H1 (cell line): ENCODE data around the gene EPHA6. TPM values are rescaled to one million over a fixed set of nuclear protein-coding genes. Genes with fewer than 3 reads are reported as not detected.
A peak's percentile ranks its signal among the peaks of the same experiment; 100 is the strongest.

Experiments
- CTCF ChIA-PET: fragments of 300-600 bp; sonication (Branson Sonifier 250); formaldehyde crosslinking; loops from one replicate; lab custom pipeline; 2021; ENCODE audit not compliant: partially characterized antibody; lab: Charles Lee
- POLR2A ChIA-PET: fragments of 300-600 bp; sonication (Branson Sonifier 250); formaldehyde crosslinking; loops from one replicate; lab custom pipeline; 2021; ENCODE audit warnings: inconsistent platforms; ENCODE audit not compliant: partially characterized antibody; lab: Charles Lee
- DNase-seq, 2 experiments: peaks; one replicate each; pipeline versions ENCODE4 v3.0.0 to v3.0.0-alpha.2; 2010 to 2022; ENCODE audit warnings: low spot score in 2 of 2, low read depth in 1 of 2, mixed read lengths in 1 of 2
- FAIRE-seq: peaks from 2 replicates; lab custom pipeline; 2011; peaks lifted over from hg19 to GRCh38; lab: Jason Lieb, UNC
- H2AFZ ChIP-seq: 2 replicates; pipeline ENCODE4 v1.8.1; 2012; ENCODE audit warnings: low read length, inconsistent platforms
- H2AK5ac ChIP-seq: 2 replicates; pipeline ENCODE4 v1.6.1; 2013; ENCODE audit warnings: low read depth, low read length
- H2BK120ac ChIP-seq: replicated peaks from 2 replicates; pipeline ENCODE3; 2013; ENCODE audit warnings: low read depth, low read length, inconsistent platforms
- H2BK12ac ChIP-seq: 2 replicates; pipeline ENCODE4 v1.6.1; 2013; ENCODE audit warnings: low read depth, low read length
- H2BK15ac ChIP-seq: 2 replicates; pipeline ENCODE4 v1.6.1; 2013; ENCODE audit warnings: low read length
- H2BK20ac ChIP-seq: 2 replicates; pipeline ENCODE4 v1.6.1; 2013; ENCODE audit warnings: low read length
- H2BK5ac ChIP-seq: 2 replicates; pipeline ENCODE4 v1.6.1; 2013; ENCODE audit warnings: low read depth, low read length
- H3K14ac ChIP-seq: 2 replicates; pipeline ENCODE4 v1.6.1; 2013; ENCODE audit warnings: inconsistent platforms; ENCODE audit not compliant: insufficient read length
- H3K18ac ChIP-seq: 2 replicates; pipeline ENCODE4 v1.6.1; 2013; ENCODE audit warnings: low read length; ENCODE audit errors: extremely low read depth
- H3K23ac ChIP-seq: 2 replicates; pipeline ENCODE4 v1.6.1; 2013; ENCODE audit warnings: inconsistent platforms; ENCODE audit not compliant: insufficient read length
- H3K23me2 ChIP-seq: 2 replicates; pipeline ENCODE4 v1.6.1; 2013; ENCODE audit warnings: low read depth, low read length
- H3K27ac ChIP-seq: 2 replicates; pipeline ENCODE4 v1.6.1; 2011; ENCODE audit warnings: low read depth, low read length, inconsistent platforms
- H3K27me3 ChIP-seq, 4 experiments: replicated peaks in 1 of 4; 1 replicate in 1 of 4; 2 replicates in 3 of 4; pipeline versions ENCODE4 v1.6.1 to v1.8.1; 2011 to 2013; ENCODE audit warnings: low read length in 3 of 4, mild to moderate bottlenecking in 3 of 4, inconsistent platforms in 2 of 4, mixed read lengths in 2 of 4, moderate library complexity in 1 of 4; ENCODE audit not compliant: control insufficient read depth in 3 of 4, insufficient read depth in 3 of 4; ENCODE audit errors: extremely low read depth in 1 of 4
- H3K36me3 ChIP-seq, 4 experiments: 2 replicates each; pipeline versions ENCODE4 v1.6.1 to v1.8.1; 2011 to 2013; ENCODE audit warnings: mild to moderate bottlenecking in 4 of 4, low read length in 3 of 4, moderate library complexity in 2 of 4, control low read depth in 1 of 4, inconsistent platforms in 1 of 4; ENCODE audit not compliant: insufficient read depth in 4 of 4, control insufficient read depth in 2 of 4
- H3K4ac ChIP-seq: replicated peaks from 2 replicates; pipeline ENCODE3; 2013; ENCODE audit warnings: low read length, low read depth, mixed read lengths, inconsistent platforms; ENCODE audit not compliant: insufficient read length
- H3K4me1 ChIP-seq, 4 experiments: replicated peaks in 1 of 4; 1 replicate in 1 of 4; 2 replicates in 3 of 4; pipeline versions ENCODE4 v1.6.1 to v1.8.1; 2011 to 2013; ENCODE audit warnings: low read length in 3 of 4, inconsistent platforms in 2 of 4, mixed read lengths in 1 of 4; ENCODE audit not compliant: insufficient read depth in 4 of 4, control insufficient read depth in 3 of 4
- H3K4me2 ChIP-seq, 2 experiments: 2 replicates each; pipeline versions ENCODE4 v1.6.1 to v1.8.1; 2011 to 2013; ENCODE audit warnings: low read depth in 2 of 2, low read length in 2 of 2, control low read depth in 1 of 2, inconsistent platforms in 1 of 2, mild to moderate bottlenecking in 1 of 2; ENCODE audit not compliant: insufficient read depth in 1 of 2
- H3K4me3 ChIP-seq, 4 experiments: fragments of 200-600, 300-600 bp in 1 of 4; sonication (generic), shearing (Covaris generic), sonication (Bioruptor Twin) in 1 of 4; 2 replicates each; pipeline versions ENCODE4 v1.5.1 to v1.8.1; 2011 to 2016; ENCODE audit warnings: low read length in 4 of 4, low read depth in 3 of 4, control low read depth in 2 of 4, inconsistent platforms in 2 of 4, mild to moderate bottlenecking in 2 of 4, mixed read lengths in 1 of 4, moderate library complexity in 1 of 4; ENCODE audit not compliant: insufficient read depth in 2 of 4; ENCODE audit errors: extremely low read depth in 1 of 4
- H3K56ac ChIP-seq: replicated peaks from 2 replicates; pipeline ENCODE3; 2013; ENCODE audit warnings: low read depth, mild to moderate bottlenecking, mixed read lengths, low read length, inconsistent platforms; ENCODE audit not compliant: insufficient read length
- H3K79me1 ChIP-seq: 2 replicates; pipeline ENCODE4 v1.6.1; 2013; ENCODE audit warnings: low read depth, low read length, control low read depth
- H3K79me2 ChIP-seq, 2 experiments: 2 replicates each; pipeline versions ENCODE4 v1.6.1 to v1.8.1; 2012 to 2013; ENCODE audit warnings: low read length in 2 of 2, mild to moderate bottlenecking in 2 of 2, inconsistent platforms in 1 of 2; ENCODE audit not compliant: insufficient read depth in 2 of 2, control insufficient read depth in 1 of 2
- H3K9ac ChIP-seq, 4 experiments: replicated peaks in 1 of 4; 1 replicate in 1 of 4; 2 replicates in 3 of 4; pipeline versions ENCODE4 v1.6.1 to v1.8.1; 2011 to 2013; ENCODE audit warnings: low read depth in 3 of 4, low read length in 3 of 4, control low read depth in 2 of 4, mild to moderate bottlenecking in 2 of 4, moderate library complexity in 2 of 4, inconsistent platforms in 1 of 4; ENCODE audit errors: extremely low read depth in 1 of 4
- H3K9me3 ChIP-seq, 2 experiments: 2 replicates each; pipeline versions ENCODE4 v1.6.1 to v1.8.1; 2012 to 2013; ENCODE audit warnings: mild to moderate bottlenecking in 2 of 2, moderate library complexity in 2 of 2, control low read depth in 1 of 2, inconsistent platforms in 1 of 2, low read depth in 1 of 2, low read length in 1 of 2, mixed read lengths in 1 of 2; ENCODE audit not compliant: insufficient read depth in 2 of 2
- H4K20me1 ChIP-seq, 2 experiments: replicated peaks in 1 of 2; 2 replicates each; pipeline versions ENCODE3 to v1.8.1; 2011 to 2013; ENCODE audit warnings: inconsistent platforms in 2 of 2, low read length in 2 of 2, mild to moderate bottlenecking in 1 of 2; ENCODE audit not compliant: insufficient read depth in 2 of 2, control insufficient read depth in 1 of 2
- H4K5ac ChIP-seq: 2 replicates; pipeline ENCODE4 v1.6.1; 2013; ENCODE audit warnings: low read length, low read depth, mixed read lengths, inconsistent platforms; ENCODE audit not compliant: insufficient read length
- H4K8ac ChIP-seq: 2 replicates; pipeline ENCODE4 v1.8.0; 2013; ENCODE audit warnings: mild to moderate bottlenecking, moderate library complexity, low read length, inconsistent platforms; ENCODE audit not compliant: insufficient read depth; ENCODE audit errors: extremely low read depth
- H4K91ac ChIP-seq: replicated peaks from 2 replicates; pipeline ENCODE3; 2013; ENCODE audit warnings: low read length, mixed read lengths, inconsistent platforms; ENCODE audit not compliant: insufficient read length
- CBX5 ChIP-seq: fragments of 300-800, 300-1000 bp; sonication (generic); IDR thresholded peaks from 2 replicates; pipeline ENCODE4 v1.7.1; 2016; ENCODE audit warnings: antibody characterized with exemption, low read length, low read depth
- CHD2 ChIP-seq: IDR thresholded peaks from 2 replicates; pipeline ENCODE4 v1.6.1; 2012; ENCODE audit warnings: low read length, improper control_type of control experiment
- KDM5A ChIP-seq: fragments of 200-600 bp; IDR thresholded peaks from 2 replicates; pipeline ENCODE4 v1.7.1; 2012; ENCODE audit warnings: mild to moderate bottlenecking, low read length, inconsistent platforms, mixed read lengths
- POLR2AphosphoS5 ChIP-seq: IDR thresholded peaks from 2 replicates; pipeline ENCODE4 v1.6.1; 2011; ENCODE audit warnings: low read depth, low read length
- SRF ChIP-seq: IDR thresholded peaks from 2 replicates; pipeline ENCODE4 v1.6.1; 2011; ENCODE audit warnings: mild to moderate bottlenecking, low read depth, low read length, moderate library complexity
- TAF1 ChIP-seq: IDR thresholded peaks from 2 replicates; pipeline ENCODE4 v1.6.1; 2011; ENCODE audit warnings: mild to moderate bottlenecking, low read depth, low read length
- YY1 ChIP-seq: IDR thresholded peaks from 2 replicates; pipeline ENCODE4 v1.6.1; 2011; ENCODE audit warnings: low read depth, mild to moderate bottlenecking, low read length
- WGBS, 2 experiments: shearing (Covaris generic) in 1 of 2; methylation state at CpG; one replicate each; pipeline versions ENCODE4 v1.1.6 to v1.1.7; 2013 to 2015; ENCODE audit warnings: low lambda C conversion rate in 2 of 2, mixed read lengths in 2 of 2, inconsistent platforms in 1 of 2, low coverage in 1 of 2, missing lambda C conversion rate in 1 of 2; ENCODE audit not compliant: insufficient replicate concordance in 2 of 2, insufficient coverage in 1 of 2, insufficient read length in 1 of 2; ENCODE audit errors: extremely low coverage in 1 of 2, missing lambda C conversion rate in 1 of 2; 5-methylcytosine and 5-hydroxymethylcytosine counted together
- polyA plus RNA-seq, 7 experiments: library from polyadenylated mRNA; depleted of rRNA in 3 of 7; stranded (reverse) in 5 of 7; unstranded in 2 of 7; fragments of >200 nt in 5 of 7; fragments of 200-250 nt in 2 of 7; gene quantifications; 1 replicate in 5 of 7; 2 replicates in 1 of 7; 4 replicates in 1 of 7; pipeline versions ENCODE4 v1.2.1 to v1.2.3, GENCODE V29; 2011 to 2013; ENCODE audit warnings: missing spikeins in 2 of 7, mixed read lengths in 2 of 7
- total RNA-seq: library from RNA; stranded (reverse); fragmentation: NEBNext Ultra II Directional; extraction: Animal tissue kit (Norgen Biotek cat#: 25700); gene quantifications from 2 replicates; pipeline ENCODE4 v1.2.1, GENCODE V29; 2021
- TF ChIP-seq, protein P1 (sequence below), 3 experiments: IDR thresholded peaks; 1 replicate in 2 of 3; 2 replicates in 1 of 3; pipeline versions ENCODE4 v1.5.1 to v1.6.1; 2011; ENCODE audit warnings: low read length in 3 of 3, mild to moderate bottlenecking in 3 of 3, inconsistent platforms in 2 of 3, low read depth in 1 of 3, moderate library complexity in 1 of 3; ENCODE audit not compliant: insufficient read depth in 1 of 3; ENCODE audit errors: control extremely low read depth in 1 of 3
- TF ChIP-seq, protein P2 (sequence below): IDR thresholded peaks from 2 replicates; pipeline ENCODE4 v1.6.1; 2011; ENCODE audit warnings: low read length, improper control_type of control experiment

Gene EPHA6
- total and polyA plus RNA-seq, 2 of the 8 experiments (the other 6 are each of a cell fraction or from before 2014, with no cell fraction given) = 0.83 to 3.2 TPM

DNA sequence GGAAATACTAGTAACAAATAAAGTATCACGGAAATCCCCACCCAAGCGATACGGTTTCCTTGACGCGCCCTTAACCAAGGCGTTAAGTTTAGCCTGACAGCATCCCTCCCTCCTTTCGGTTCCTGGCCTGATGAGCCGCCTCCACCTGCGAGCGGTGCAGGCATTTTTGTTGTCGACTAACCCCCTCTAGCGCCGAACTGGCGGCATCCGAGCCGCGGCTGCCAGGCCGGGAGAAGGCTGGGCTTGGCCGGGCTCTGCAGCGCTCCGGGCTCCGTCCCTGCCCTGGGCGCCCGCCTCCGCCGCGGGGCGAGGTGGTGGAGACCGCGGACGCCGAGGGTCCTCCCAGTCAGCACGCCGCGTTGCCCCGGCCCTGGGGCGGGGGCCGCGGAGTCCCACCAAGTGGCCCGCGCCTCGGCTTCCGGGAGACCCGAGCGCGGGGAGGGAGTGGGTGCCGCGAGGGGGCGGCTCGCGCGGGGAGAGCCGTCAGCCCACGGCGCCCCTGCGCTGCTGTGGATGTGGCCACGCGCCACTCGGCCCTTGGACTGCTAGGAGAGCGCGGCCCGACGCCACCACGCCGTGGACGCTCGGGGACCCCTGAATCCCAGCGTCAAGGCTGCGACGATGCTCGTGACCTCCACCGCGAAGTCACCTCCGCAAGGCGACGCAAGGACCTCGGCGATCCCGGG, 1.1 kb upstream of the EPHA6 start:
- Histone ChIP-seq H3K14ac (no peak overlapping the region), H4K91ac (peak overlapping the region; percentile 65), H3K23me2 (peaks cover 20% of the 10 kb centered on the region), H3K56ac (no peak overlapping the region), H3K79me2 (no peaks in the 10 kb centered on the region), H2BK5ac (no peak overlapping the region; the same call in 1 of the 2 replicates), H3K9ac (peak overlapping the region in 1 of 4 experiments; percentile 50; a peak in 1 of 7 replicates), H2AFZ (peak overlapping the region; percentile 91), H3K18ac (0 out of 2 replicates have a peak overlapping the region, but pooled peaks have one; percentile 28), H2BK15ac (no peak overlapping the region; the same call in 1 of the 2 replicates), H4K8ac (peak overlapping the region; percentile 73), H3K27me3 (peaks cover 0 to 30% (median 20%) of the 10 kb centered on the region in 4 experiments; a peak in 6 of 7 replicates), H3K79me1 (no peaks in the 10 kb centered on the region), H2BK120ac (no peak overlapping the region), H2BK12ac (peak overlapping the region; percentile 64; the same call in 1 of the 2 replicates), H3K36me3 (no peaks in the 10 kb centered on the region), H3K4ac (no peak overlapping the region), H4K5ac (no peak overlapping the region), H3K4me1 (peaks cover 0 to 3% (median 0%) of the 10 kb centered on the region in 4 experiments; a peak in 2 of 7 replicates), H3K4me2 (peak overlapping the region; percentile 94 to 100), H3K23ac (no peak overlapping the region), H3K4me3 (peak overlapping the region; percentile 66 to 86 (median 74)), H2BK20ac (no peak overlapping the region), H3K27ac (no peak overlapping the region), H3K9me3 (no peaks in the 10 kb centered on the region), H2AK5ac (no peak overlapping the region), H4K20me1 (no peaks in the 10 kb centered on the region)
- WGBS, 2 experiments = 2% methylated on average over 36 of the region's 79 CpGs; no CpG with 5 or more reads in 1 of the 2 experiments
- CTCF ChIA-PET = interaction anchor here (0.6 to 1.4 kb wide), 3 partner anchors 12 to 510 kb away, joined by 3 to 4 read pairs (median 3); no protein-coding TSS in a partner anchor
- POLR2A ChIA-PET = no interaction called here
- DNase-seq = peak; percentile 70 to 89
- FAIRE-seq = peak; percentile 45
- no peak for TF ChIP-seq TAF1
- TF ChIP-seq CBX5 = no peak
- TF ChIP-seq, protein P1, sequence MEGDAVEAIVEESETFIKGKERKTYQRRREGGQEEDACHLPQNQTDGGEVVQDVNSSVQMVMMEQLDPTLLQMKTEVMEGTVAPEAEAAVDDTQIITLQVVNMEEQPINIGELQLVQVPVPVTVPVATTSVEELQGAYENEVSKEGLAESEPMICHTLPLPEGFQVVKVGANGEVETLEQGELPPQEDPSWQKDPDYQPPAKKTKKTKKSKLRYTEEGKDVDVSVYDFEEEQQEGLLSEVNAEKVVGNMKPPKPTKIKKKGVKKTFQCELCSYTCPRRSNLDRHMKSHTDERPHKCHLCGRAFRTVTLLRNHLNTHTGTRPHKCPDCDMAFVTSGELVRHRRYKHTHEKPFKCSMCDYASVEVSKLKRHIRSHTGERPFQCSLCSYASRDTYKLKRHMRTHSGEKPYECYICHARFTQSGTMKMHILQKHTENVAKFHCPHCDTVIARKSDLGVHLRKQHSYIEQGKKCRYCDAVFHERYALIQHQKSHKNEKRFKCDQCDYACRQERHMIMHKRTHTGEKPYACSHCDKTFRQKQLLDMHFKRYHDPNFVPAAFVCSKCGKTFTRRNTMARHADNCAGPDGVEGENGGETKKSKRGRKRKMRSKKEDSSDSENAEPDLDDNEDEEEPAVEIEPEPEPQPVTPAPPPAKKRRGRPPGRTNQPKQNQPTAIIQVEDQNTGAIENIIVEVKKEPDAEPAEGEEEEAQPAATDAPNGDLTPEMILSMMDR (IDR thresholded peaks at IDR 0.05; ENCODE audit: control extremely low read depth in 1 of 3, insufficient read depth in 1 of 3, low read depth in 1 of 3, low read length in 3 of 3) = peak; percentile 70 to 78 (median 74)
- TF ChIP-seq YY1 = peak; percentile 65
- TF ChIP-seq, protein P2, sequence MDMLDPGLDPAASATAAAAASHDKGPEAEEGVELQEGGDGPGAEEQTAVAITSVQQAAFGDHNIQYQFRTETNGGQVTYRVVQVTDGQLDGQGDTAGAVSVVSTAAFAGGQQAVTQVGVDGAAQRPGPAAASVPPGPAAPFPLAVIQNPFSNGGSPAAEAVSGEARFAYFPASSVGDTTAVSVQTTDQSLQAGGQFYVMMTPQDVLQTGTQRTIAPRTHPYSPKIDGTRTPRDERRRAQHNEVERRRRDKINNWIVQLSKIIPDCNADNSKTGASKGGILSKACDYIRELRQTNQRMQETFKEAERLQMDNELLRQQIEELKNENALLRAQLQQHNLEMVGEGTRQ = no peak
- peak; percentile 36; the same call in 1 of the 2 replicates for TF ChIP-seq CHD2
- no peak for TF ChIP-seq POLR2AphosphoS5
- no peak for TF ChIP-seq KDM5A
- no peak for TF ChIP-seq SRF
